Fibroblast of skin of scalp (primary cell): Measurements from ENCODE around the gene IGFBP3. TPM values are rescaled to one million over a fixed set of nuclear protein-coding genes. Genes with fewer than 3 reads are reported as not detected.
"Not testable (repeated sequence)": the region's sequence is repeated elsewhere in the genome, so short reads cannot be mapped to it uniquely, and the experiment has no call there.

ENCODE experiments used
- DNase-seq: peaks from one replicate; pipeline ENCODE4 v3.0.0-alpha.2; 2013
- polyA plus RNA-seq, 2 experiments: library from polyadenylated mRNA; unstranded; fragments of 120-200 nt; gene quantifications; one replicate each; pipeline ENCODE4 v1.2.1, GENCODE V29; 2013; ENCODE audit not compliant: insufficient read length in 2 of 2

IGFBP3 gene, protein sequence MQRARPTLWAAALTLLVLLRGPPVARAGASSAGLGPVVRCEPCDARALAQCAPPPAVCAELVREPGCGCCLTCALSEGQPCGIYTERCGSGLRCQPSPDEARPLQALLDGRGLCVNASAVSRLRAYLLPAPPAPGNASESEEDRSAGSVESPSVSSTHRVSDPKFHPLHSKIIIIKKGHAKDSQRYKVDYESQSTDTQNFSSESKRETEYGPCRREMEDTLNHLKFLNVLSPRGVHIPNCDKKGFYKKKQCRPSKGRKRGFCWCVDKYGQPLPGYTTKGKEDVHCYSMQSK
- 962 TPM for polyA plus RNA-seq (2013, experiment 1 of 2; ENCODE audit: insufficient read length)
- 947 TPM for polyA plus RNA-seq (2013, experiment 2 of 2; ENCODE audit: insufficient read length)

DNA sequence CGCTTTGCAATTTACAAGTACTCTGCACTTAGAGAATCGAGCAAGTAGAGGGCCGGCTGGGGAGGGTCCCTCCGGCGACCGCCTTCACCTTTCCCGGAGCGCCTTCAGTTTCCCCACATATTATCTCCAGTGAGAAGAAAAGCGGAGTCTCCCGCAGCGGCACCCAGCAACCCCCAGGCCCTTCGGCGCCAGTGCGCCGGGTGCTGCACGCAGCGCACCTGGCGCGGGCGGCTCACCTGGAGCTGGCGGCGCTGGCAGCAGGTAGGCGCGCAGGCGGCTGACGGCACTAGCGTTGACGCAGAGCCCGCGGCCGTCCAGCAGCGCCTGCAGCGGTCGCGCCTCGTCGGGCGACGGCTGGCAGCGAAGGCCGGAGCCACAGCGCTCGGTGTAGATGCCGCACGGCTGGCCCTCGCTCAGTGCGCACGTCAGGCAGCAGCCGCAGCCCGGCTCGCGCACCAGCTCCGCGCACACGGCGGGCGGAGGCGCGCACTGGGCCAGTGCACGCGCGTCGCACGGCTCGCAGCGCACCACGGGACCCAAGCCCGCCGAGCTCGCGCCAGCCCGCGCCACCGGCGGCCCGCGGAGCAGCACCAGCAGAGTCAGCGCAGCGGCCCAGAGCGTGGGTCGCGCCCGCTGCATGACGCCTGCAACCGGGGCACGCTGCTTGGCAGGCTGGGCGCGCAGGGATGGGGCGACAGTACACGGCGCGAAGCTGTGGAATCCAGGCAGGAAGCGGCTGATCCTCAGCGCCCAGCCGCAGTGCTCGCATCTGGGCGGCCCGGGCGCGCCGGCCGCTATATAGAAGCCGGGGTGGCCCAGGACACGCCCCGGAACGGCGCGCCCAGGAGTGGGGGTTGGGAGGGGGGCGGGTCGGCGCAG is at the start of gene IGFBP3:
Gene IGFBP3, minus strand, starts transcription at position 771 of the 879 bp plus-strand sequence. Its CDS starts 132 bp downstream, at position 639.
- peak; percentile 78 for DNase-seq

DNA sequence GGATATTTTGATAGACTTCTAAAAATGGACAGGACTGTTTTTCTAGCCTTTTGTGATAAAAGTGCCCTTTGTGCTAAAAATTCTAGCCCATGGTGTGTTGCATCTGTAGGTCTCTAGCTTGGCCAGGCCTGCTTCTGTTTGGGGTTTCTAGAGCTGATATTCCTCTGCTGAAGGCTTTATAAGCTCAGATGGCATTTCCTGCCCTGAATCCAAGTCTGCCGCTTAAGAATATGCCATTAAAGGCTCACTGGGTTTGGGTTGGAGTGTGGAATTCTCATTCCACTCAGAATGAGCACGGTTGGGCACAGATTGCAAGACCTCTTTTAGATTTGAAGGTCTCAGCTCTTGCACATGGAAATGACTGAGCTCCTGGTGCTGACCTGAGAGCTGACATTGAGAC is 49.4 kb upstream of the IGFBP3 start:
- DNase-seq, result peak; percentile 25

DNA sequence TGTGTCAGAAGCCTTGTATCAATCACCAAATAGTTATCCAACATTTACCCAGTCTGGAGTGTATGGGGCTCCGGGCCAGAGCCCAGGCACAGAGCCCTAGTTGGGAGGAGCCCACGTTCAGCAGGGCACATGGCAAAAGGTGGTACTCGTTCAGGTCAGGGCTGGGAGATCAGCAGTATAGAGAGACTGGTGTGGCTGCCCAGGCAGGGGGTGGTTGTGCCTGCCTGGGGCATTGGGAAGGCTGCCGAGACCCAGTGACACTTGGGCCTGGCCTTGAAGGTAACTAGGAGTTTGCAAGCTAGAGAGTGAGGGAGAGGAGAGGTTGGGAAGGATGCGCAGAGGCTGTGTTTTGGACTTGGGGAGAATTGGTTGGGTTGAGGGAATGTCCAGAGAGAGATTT is 48.9 kb upstream of the IGFBP3 start:
- no peak for DNase-seq

DNA sequence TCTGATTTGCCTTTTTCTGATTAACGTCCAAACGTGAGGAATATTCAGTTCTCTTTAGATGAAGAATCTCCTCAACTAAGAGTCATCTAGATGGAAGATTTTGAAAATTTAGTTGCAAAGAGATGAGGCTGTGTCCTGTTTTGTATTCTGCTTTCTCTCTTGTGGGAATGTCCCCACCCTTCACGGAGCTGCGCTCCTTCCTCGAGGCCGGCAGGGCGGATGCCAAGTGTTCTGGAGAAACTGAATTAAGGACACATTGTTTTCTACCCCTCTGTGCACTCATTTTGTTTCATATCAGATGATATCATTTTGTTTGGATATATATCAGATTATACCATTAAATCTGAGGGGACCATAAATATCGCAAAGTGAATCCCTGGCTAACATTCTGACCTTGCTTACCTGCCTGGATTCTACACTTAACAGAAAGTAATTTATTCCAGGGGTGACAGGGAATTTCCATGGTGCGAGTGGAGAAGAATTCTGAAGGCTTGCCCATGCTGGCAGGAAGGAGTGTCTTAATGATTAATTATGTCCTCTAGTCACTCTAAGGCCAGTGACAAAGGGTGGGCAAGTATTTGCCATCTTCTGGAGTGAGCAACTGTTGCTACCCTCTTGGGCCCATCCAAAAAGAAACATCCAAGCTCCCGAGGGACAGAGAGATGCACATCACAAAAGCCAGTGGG is 47.9 kb upstream of the IGFBP3 start:
- DNase-seq, result no peak

DNA sequence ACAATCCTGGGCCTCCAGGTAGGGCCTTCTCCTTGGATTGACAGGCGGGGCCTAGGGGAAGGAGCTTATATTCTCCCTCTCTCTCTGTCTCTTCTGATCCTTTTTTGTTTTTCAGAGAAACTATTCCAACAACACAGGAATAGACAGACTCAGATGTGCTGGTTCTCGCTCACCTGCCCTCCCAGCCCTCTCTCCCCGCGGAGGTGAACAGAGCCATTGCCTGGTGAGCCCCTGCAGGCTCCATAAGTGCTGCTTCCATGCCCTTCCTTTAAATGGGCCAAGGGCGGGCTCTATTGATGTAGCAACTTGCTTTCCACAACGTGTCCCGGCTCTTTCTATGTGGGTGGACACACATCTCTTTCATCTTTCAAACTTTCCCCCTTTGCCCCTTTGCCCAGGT is 47.2 kb upstream of the IGFBP3 start:
- DNase-seq, result no peak

DNA sequence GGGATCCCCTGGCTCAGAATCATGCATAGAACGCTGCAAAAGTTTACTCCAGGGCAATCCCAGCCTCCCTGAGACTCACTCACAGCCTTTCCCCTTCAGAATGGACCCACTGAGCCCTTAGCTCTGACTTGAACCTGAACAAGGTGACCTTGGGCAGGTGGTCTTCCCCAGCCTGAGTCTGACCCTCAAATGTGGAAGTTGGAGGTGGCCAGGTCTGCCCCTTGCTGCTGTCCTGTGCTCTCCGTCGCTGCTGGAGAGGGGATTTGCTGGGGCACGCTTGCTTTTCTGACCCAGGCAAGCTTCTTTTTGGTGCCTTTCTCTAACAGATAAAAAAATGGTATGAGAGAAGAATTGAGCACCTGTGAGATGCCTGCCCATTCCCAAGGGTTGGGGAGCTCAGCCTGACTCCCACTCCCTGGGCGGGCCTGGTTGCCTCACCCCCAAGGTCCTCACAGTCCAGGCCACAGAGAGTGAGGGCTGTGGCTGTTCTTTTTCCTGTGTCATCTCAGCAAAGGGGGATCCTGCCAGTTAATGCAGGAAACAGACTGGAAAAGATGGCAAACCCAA is 46.6 kb upstream of the IGFBP3 start:
- no peak for DNase-seq

DNA sequence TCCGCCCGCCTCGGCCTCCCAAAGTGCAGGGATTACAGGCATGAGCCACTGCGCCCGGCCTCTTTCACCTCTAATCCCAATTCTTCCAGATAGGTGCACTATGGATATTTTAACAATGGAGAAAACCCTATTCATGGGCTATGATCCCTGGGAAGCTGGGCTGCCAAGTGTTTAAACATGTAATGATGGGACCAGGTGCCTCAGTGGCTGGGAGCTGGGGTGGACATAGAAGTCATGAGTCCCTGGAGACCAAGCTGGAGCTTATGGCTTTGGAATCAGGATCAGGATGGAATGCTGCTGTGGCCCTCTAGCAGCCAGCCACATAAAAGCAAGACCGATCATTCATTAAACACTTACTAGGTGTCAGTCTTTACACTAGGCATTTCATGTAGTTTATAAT is 41.8 kb upstream of the IGFBP3 start:
- DNase-seq, result no peak

DNA sequence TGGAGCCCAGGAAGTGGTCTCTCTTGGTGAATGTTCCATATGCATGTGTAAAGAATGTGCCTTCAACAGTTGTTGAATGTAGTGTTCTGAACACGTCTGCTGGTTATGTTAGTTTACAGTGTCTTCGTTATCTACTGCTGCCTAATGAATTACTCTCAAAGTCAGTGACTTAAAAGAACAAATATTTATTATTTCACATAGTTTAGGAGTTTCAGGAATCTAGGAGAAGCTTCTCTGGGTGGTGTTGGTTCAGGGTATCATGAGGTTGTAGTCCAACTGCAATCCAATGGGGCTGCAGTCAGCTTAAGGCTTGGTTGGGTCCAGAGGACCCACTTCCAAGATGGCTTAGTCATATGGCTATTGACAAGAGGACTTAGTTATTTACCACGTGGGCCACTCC is 36.6 kb upstream of the IGFBP3 start:
- DNase-seq, result no peak

DNA sequence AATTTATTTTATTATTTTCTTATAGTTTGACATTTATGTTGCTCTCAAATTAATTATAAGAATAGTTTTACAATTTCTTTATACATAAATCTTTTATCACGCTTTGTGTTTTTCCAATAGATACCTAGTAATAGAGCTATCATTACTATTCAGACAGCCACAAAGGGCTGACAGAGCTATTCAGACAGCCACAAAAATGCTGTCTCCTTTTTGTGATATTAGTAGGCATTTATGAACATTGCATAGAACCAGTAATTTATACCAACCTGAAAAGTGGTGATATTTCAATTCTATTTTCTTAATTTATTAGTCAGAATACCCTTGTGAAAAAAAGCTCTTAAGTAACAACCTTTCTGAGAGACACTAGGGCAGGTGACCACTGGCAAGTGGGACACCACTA is 34.2 kb upstream of the IGFBP3 start:
- DNase-seq, result peak; percentile 41

DNA sequence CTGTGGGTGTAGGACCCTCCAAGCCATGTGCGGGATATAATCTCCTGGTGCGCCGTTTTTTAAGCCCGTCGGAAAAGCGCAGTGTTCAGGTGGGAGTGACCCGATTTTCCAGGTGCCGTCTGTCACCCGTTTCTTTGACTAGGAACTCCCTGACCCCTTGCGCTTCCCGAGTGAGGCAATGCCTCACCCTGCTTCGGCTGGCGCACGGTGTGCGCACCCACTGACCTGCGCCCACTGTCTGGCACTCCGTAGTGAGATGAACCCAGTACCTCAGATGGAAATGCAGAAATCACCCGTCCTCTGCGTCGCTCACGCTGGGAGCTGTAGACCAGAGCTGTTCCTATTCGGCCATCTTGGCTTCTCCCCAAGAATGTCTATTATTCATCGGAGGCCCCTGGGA is 32.0 kb upstream of the IGFBP3 start:
- not testable (repeated sequence) for DNase-seq

DNA sequence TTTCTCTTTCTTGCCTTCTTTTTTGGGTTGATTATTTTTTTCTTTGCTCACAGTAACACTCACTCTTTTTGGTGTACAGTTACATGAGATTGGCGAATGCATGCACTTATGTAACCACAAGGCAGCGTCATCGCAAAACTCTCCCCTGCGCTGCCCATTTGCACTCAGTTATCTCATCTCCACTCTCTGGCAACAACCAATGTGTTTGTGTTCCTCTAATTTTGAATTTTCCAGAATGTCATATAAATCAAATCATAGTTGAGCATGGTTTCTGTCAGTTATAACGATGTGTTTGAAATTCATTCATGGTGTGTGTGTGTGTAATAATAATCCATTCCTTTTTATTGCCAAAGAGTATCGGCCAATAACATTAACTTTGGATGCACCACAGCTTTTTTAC is 23.0 kb upstream of the IGFBP3 start:
- DNase-seq, result no peak

DNA sequence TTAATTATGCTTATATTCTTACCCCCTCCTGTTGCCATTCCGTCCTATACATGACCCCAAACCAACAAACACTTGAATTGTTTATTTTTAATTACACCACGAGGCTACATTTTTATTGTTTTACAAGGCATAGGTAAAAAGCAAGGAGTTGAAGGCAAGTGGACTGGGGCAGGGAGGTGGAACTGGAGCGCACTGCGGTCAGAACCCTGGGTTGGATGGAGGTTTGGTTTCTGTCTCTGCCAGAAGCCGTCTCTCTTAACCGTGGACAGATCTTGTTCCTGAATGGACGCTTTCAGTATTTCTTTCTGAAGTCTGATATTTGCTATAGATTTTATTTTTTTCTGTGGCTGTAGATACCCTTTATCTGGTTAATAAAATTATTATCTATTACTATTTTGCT is 19.9 kb upstream of the IGFBP3 start:
- DNase-seq, result no peak

DNA sequence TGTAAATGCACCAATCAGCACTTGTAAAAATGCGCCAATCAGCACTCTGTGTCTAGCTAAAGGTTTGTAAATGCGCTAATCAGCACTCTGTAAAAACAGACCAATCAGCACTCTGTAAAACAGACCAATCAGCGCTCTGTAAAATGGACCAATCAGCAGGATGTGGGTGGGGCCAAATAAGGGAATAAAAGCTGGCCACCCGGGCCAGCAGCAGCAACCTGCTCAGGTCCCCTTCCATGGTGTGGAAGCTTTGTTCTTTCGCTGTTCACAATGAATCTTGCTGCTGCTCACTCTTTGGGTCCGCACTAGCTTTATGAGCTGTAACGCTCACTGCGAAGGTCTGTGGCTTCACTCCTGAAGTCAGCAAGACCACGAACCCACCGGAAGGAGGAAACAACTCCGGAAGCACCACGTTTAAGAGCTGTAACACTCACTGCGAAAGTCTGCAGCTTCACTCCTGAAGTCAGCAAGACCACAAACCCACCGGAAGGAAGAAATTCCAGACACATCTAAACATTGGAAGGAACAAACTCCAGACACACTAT is 19.2 kb upstream of the IGFBP3 start:
- not testable (repeated sequence) for DNase-seq

DNA sequence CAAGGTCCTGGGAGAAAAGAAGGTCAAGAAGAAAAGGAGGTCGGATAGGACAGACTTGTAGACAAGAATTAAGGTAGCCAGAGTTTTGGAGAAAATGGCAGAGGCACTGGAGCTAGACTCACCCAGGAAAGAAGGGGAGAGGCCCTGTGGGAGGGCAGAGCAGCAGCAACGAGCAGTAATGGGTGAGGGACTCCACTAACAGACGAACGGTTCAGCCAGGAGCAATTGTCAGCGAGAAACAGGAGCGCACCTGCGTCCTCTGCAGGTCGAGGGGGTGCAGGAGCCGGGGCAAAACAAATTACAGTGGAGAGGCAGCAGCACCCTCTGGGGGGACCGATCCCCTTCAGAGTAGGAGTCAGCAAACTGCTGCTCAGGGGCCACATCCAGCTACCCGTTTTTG is 18.5 kb upstream of the IGFBP3 start:
- DNase-seq, result no peak

DNA sequence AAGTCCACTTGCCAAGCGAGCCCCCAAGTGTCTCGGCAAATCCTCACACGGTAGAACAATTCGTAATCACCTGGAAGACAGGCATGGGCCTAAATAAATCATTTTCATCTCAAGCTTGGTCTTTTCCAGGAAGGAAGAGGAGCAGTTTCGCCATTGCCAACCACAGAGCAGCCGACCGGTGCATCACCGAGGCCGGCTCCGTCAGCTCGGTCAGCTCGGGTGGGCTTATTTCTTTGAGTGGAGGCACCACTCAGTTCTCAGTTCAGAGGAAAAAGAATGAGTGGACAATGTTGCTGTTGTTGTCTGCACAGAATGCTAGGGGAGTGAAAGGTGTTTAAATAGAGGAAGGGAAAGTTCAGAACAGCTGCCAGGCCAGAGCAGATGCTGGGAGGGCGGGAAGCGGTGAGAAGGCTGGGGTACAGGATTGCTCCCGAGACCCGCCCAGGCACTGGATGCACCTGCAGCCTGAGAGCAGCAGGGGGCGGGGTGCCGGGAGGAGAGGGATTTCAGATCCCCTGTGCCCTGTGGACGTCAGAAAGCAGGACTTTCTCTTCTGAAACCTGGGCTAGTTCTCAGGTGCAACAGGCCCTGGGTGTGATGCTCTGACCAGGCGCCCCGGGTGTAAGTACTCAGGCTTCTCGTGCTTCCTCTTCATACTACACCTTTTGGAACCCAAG is 17.7 kb upstream of the IGFBP3 start:
- no peak for DNase-seq

DNA sequence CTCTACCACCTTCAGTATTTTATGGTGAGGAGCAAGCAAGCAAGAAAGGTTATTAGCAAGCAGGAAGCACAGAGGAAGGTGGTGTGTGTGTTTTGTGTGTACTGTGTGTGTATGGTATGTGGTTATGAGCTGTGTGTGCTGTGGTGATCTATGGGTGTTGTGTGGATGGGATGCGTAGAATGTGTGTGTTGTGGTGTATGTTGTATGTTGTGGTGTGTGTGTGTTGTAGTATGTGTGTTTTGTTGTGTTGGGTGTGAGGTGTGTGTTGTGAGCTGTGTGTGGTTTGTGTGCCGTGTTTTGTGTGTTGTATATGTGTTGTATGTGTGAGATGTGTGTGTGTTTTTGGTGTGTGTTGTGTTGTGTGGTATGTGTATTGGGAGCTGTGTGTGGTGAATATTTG is 16.8 kb upstream of the IGFBP3 start:
- DNase-seq, result no peak

DNA sequence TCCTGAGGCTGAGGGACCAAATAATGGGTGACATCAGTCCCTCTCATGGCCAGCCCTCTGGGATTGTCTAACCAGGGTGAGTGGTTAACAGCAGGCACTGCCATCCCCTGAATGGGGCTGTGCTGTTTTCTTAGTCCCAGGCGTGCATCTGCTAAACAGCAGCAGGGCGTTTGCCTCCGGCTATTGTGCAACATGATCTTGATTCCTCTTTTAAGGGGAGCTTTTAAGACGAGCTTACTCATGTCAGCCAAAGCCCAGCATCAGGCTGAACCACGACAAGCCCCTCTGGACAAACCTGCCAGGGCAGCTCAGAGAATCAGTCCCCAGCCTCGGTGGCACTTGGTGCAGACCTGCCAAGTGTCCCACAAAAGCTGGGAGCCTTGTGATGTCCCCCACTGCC is 16.2 kb upstream of the IGFBP3 start:
- peak; percentile 20 for DNase-seq

DNA sequence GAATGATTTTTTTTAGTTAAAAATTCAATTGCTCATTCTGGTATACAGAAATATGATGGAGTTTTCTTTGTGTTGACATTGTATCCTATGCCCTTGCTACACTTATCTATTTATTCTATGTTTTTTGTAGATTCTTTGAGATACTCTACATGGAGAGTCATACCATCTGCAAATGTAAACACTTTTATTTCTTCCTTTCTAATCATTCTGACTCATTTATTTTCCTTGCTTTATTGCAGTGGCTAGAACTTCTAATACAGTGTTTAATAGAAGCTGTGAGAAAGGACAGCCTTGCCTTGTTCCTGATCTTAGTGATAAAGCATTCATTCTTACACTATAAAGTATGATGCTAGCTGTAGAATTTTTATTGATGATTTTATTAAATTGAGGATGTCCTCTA is 9.9 kb upstream of the IGFBP3 start:
- no peak for DNase-seq

DNA sequence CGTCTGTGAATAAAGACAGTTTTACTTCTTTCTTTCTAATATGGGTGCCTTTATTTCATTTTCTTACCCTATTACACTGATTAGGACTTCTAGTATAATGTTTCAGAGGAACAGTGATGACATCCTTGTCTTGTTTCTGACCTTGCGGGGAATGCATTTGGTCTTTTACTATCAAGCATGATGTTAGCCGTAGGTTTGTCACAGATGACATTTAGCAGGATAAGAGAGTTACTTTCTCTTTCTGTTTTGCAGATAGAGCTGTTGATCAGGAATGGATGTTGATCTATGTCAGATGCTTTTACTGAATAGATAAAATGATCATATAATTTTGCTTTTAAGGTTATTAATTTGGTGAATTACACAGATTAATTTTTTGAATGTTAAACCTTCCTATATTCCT is 6.6 kb upstream of the IGFBP3 start:
- DNase-seq, result no peak

DNA sequence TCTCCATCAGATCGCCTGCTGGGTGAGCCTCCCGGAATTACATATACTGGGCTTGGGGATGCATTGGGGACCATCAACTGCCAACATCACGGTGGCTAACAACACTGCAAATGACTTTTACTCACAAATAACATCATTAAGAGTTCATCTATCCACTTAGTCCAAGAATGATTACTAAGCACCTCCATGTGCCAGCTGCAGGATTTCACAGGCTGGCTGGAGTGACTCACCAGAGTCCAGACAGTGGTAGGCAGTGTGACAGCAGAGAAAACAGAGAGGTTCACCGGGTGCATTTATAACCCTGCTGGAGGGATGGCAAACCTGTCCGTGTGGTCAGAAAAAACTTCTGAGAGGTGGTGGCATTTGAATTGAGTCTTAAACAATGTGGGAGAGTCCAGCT is 3.2 kb upstream of the IGFBP3 start:
- peak; percentile 83 for DNase-seq

DNA sequence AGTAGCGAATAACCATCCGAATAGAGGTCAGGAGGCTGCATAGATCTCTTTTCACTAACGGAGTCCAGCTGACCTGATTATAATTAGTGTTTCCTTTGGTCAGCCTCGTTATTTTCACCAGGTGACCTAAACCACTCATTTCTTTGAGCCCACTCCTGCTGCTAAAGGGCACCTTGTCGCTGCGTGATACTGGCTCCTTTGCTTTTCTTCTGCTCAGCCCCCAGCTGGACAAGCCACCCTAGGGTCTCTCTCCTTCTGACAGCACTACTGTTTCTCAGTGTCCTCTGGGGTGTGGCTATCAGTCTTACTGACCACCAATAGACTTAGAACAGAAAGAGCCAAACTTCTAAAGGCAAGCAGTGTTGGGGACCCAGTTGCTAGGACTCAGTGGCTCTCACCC is 2.7 kb upstream of the IGFBP3 start:
- DNase-seq, result no peak

DNA sequence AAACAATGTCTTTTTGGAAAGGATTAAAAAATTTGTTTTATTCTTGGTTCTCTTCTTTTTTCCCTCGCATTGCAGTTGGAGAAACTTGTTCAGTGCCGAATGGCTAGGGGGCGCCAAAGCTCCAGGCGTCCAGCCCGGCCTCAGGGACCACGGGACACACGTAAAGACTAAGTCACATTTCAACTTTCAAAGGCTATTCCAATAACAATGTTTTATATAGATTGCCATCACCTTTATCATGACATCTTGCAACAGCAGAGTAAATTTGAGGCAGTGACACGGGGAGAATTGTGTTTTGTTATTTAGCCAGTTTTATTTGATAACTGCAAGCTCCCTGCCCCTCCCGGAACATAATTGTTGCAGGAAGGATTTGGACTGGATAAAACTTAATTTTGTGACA is 2.2 kb upstream of the IGFBP3 start:
- peak; percentile 81 for DNase-seq
